ENCODE measurements around the gene LIPJ. TPM values are rescaled to one million over a fixed set of nuclear protein-coding genes. Genes with fewer than 3 reads are reported as not detected.

Gene LIPJ
- total RNA-seq = 3.7 TPM

GRCh38 chr10:88586462-88586861, at the start of gene LIPJ:
TSS of gene LIPJ (plus strand) at chr10:88586762. CDS start at chr10:88590688, 3,926 bp downstream.
- FAIRE-seq = no peak
- DNase-seq (ENCODE audit: low spot score in 2 of 2) = no peak

- DNase-seq (ENCODE audit: low spot score in 2 of 2) (no peak), FAIRE-seq (no peak)
Observed at GRCh38 chr10:88537322-88537721, 49.2 kb upstream of the LIPJ start.

- FAIRE-seq (no peak), DNase-seq (ENCODE audit: low spot score in 2 of 2) (no peak)
Observed at GRCh38 chr10:88538048-88538447, 48.5 kb upstream of the LIPJ start.

- FAIRE-seq = no peak
- DNase-seq (ENCODE audit: low spot score in 2 of 2) = no peak
Observed at GRCh38 chr10:88540351-88540750, 46.2 kb upstream of the LIPJ start.

- FAIRE-seq = no peak
- no peak for DNase-seq (ENCODE audit: low spot score in 2 of 2)
Observed at GRCh38 chr10:88541116-88541626, 45.4 kb upstream of the LIPJ start.

- FAIRE-seq = no peak
- DNase-seq (ENCODE audit: low spot score in 2 of 2) = no peak
Observed at GRCh38 chr10:88542522-88542921, 44.0 kb upstream of the LIPJ start.

- no peak for DNase-seq (ENCODE audit: low spot score in 2 of 2)
- FAIRE-seq = no peak
Observed at GRCh38 chr10:88544140-88544870, 42.3 kb upstream of the LIPJ start.

- no peak for DNase-seq (ENCODE audit: low spot score in 2 of 2)
- no peak for FAIRE-seq
Observed at GRCh38 chr10:88545359-88545758, 41.2 kb upstream of the LIPJ start.

- DNase-seq (ENCODE audit: low spot score in 2 of 2) (no peak), FAIRE-seq (no peak)
Observed at GRCh38 chr10:88546497-88546896, 40.1 kb upstream of the LIPJ start.

- FAIRE-seq (no peak), DNase-seq (ENCODE audit: low spot score in 2 of 2) (no peak)
Observed at GRCh38 chr10:88551246-88551645, 35.3 kb upstream of the LIPJ start.

GRCh38 chr10:88553116-88553752, 33.3 kb upstream of the LIPJ start:
- DNase-seq (ENCODE audit: low spot score in 2 of 2) = peak; percentile 1 to 33
- peak; percentile 6 for FAIRE-seq

GRCh38 chr10:88555190-88555908, 31.2 kb upstream of the LIPJ start:
- FAIRE-seq = no peak
- DNase-seq (ENCODE audit: low spot score in 2 of 2) = no peak

GRCh38 chr10:88557256-88557655, 29.3 kb upstream of the LIPJ start:
- DNase-seq (ENCODE audit: low spot score in 2 of 2) = no peak
- no peak for FAIRE-seq

- no peak for FAIRE-seq
- DNase-seq (ENCODE audit: low spot score in 2 of 2) = no peak
Observed at GRCh38 chr10:88557658-88558057, 28.9 kb upstream of the LIPJ start.

- FAIRE-seq (no peak), DNase-seq (ENCODE audit: low spot score in 2 of 2) (no peak)
Observed at GRCh38 chr10:88562152-88562551, 24.4 kb upstream of the LIPJ start.

- FAIRE-seq (no peak), DNase-seq (ENCODE audit: low spot score in 2 of 2) (no peak)
Observed at GRCh38 chr10:88565072-88565471, 21.5 kb upstream of the LIPJ start.

GRCh38 chr10:88582411-88582805, 4.2 kb upstream of the LIPJ start:
- DNase-seq (ENCODE audit: low spot score in 2 of 2) (no peak), FAIRE-seq (no peak)

GRCh38 chr10:88582806-88583583, 3.6 kb upstream of the LIPJ start, which contains the start of gene RNLS:
TSS of gene RNLS (minus strand) at chr10:88583318.
- peak; percentile 61 to 64 for DNase-seq (ENCODE audit: low spot score in 2 of 2)
- FAIRE-seq = no peak

GRCh38 chr10:88583584-88583957, 3.0 kb upstream of the LIPJ start:
- DNase-seq (ENCODE audit: low spot score in 2 of 2) = no peak
- FAIRE-seq = no peak

- FAIRE-seq = no peak
- DNase-seq (ENCODE audit: low spot score in 2 of 2) = no peak
Observed at GRCh38 chr10:88592381-88592780, 5.8 kb downstream of the LIPJ start.

GRCh38 chr10:88592906-88593305, 6.3 kb downstream of the LIPJ start:
- FAIRE-seq = no peak
- DNase-seq (ENCODE audit: low spot score in 2 of 2) = no peak
